Stimulated activated CD8-positive, alpha-beta memory T cell treated with anti-CD3 and anti-CD28 coated beads, Interleukin-4, amount 100 ng/mL, for 24 hours (primary cell): ENCODE results near the gene COG5.
A peak's percentile ranks its signal among the peaks of the same experiment; 100 is the strongest.
"Not testable (repeated sequence)": the region's sequence is repeated elsewhere in the genome, so short reads cannot be mapped to it uniquely, and the experiment has no call there.

Source experiments
- DNase-seq: peaks from one replicate; pipeline ENCODE4 v3.0.0-alpha.2; 2020; ENCODE audit warnings: low read depth

COG5 gene

GRCh38 chr7:107579885-107580715, 16.4 kb upstream of the COG5 start, which contains the start of gene BCAP29:
Gene BCAP29, plus strand, starts transcription at chr7:107580246. Its CDS starts 527 bp downstream, at chr7:107580773.
- peak; percentile 60 for DNase-seq

- no peak for DNase-seq
These were observed 15.8 kb upstream of the COG5 start for GRCh38 chr7:107579554-107579884.

- no peak for DNase-seq
These were observed 9.8 kb upstream of the COG5 start for GRCh38 chr7:107573537-107573936.

- no peak for DNase-seq
These were observed 6.6 kb upstream of the COG5 start for GRCh38 chr7:107570298-107570697.

- no peak for DNase-seq
These were observed 1.0 kb upstream of the COG5 start for GRCh38 chr7:107564553-107565298.

GRCh38 chr7:107563081-107563774, 492 bp downstream of the COG5 start:
- no peak for DNase-seq

GRCh38 chr7:107560898-107561516, 2.7 kb downstream of the COG5 start:
- DNase-seq, result no peak

GRCh38 chr7:107559864-107560263, 3.9 kb downstream of the COG5 start:
- DNase-seq, result no peak

GRCh38 chr7:107555893-107556292, 7.8 kb downstream of the COG5 start:
- DNase-seq, result no peak

- DNase-seq, result no peak
These were observed 11.8 kb downstream of the COG5 start for GRCh38 chr7:107551936-107552335.

GRCh38 chr7:107544848-107545591, 18.7 kb downstream of the COG5 start:
- no peak for DNase-seq

- DNase-seq, result no peak
These were observed 20.3 kb downstream of the COG5 start for GRCh38 chr7:107543338-107543993.

GRCh38 chr7:107538001-107538400, 25.7 kb downstream of the COG5 start:
- no peak for DNase-seq

- DNase-seq, result not testable (repeated sequence)
These were observed 26.5 kb downstream of the COG5 start for GRCh38 chr7:107537228-107537627.

- DNase-seq, result no peak
These were observed 29.6 kb downstream of the COG5 start for GRCh38 chr7:107534139-107534538.

- no peak for DNase-seq
These were observed 33.0 kb downstream of the COG5 start for GRCh38 chr7:107530751-107531150.

GRCh38 chr7:107528461-107528860, 35.3 kb downstream of the COG5 start:
- DNase-seq, result no peak

GRCh38 chr7:107527196-107527595, 36.5 kb downstream of the COG5 start:
- no peak for DNase-seq

GRCh38 chr7:107526672-107527071, 37.0 kb downstream of the COG5 start:
- no peak for DNase-seq

- no peak for DNase-seq
These were observed 56.9 kb downstream of the COG5 start for GRCh38 chr7:107506674-107507339.
